H1 (cell line): ENCODE measurements around the gene SLC27A5. TPM values are rescaled to one million over a fixed set of nuclear protein-coding genes. Genes with fewer than 3 reads are reported as not detected.

Experiments used
- CTCF ChIA-PET: fragments of 300-600 bp; sonication (Branson Sonifier 250); formaldehyde crosslinking; loops from one replicate; lab custom pipeline; 2021; ENCODE audit not compliant: partially characterized antibody; lab: Charles Lee
- POLR2A ChIA-PET: fragments of 300-600 bp; sonication (Branson Sonifier 250); formaldehyde crosslinking; loops from one replicate; lab custom pipeline; 2021; ENCODE audit warnings: inconsistent platforms; ENCODE audit not compliant: partially characterized antibody; lab: Charles Lee
- DNase-seq, 2 experiments: peaks; one replicate each; pipeline versions ENCODE4 v3.0.0 to v3.0.0-alpha.2; 2010 to 2022; ENCODE audit warnings: low spot score in 2 of 2, low read depth in 1 of 2, mixed read lengths in 1 of 2
- FAIRE-seq: peaks from 2 replicates; lab custom pipeline; 2011; peaks lifted over from hg19 to GRCh38; lab: Jason Lieb, UNC
- H2AFZ ChIP-seq: 2 replicates; pipeline ENCODE4 v1.8.1; 2012; ENCODE audit warnings: low read length, inconsistent platforms
- H2AK5ac ChIP-seq: 2 replicates; pipeline ENCODE4 v1.6.1; 2013; ENCODE audit warnings: low read depth, low read length
- H2BK120ac ChIP-seq: replicated peaks from 2 replicates; pipeline ENCODE3; 2013; ENCODE audit warnings: low read depth, low read length, inconsistent platforms
- H2BK12ac ChIP-seq: 2 replicates; pipeline ENCODE4 v1.6.1; 2013; ENCODE audit warnings: low read depth, low read length
- H2BK15ac ChIP-seq: 2 replicates; pipeline ENCODE4 v1.6.1; 2013; ENCODE audit warnings: low read length
- H2BK20ac ChIP-seq: 2 replicates; pipeline ENCODE4 v1.6.1; 2013; ENCODE audit warnings: low read length
- H2BK5ac ChIP-seq: 2 replicates; pipeline ENCODE4 v1.6.1; 2013; ENCODE audit warnings: low read depth, low read length
- H3K14ac ChIP-seq: 2 replicates; pipeline ENCODE4 v1.6.1; 2013; ENCODE audit warnings: inconsistent platforms; ENCODE audit not compliant: insufficient read length
- H3K18ac ChIP-seq: 2 replicates; pipeline ENCODE4 v1.6.1; 2013; ENCODE audit warnings: low read length; ENCODE audit errors: extremely low read depth
- H3K23ac ChIP-seq: 2 replicates; pipeline ENCODE4 v1.6.1; 2013; ENCODE audit warnings: inconsistent platforms; ENCODE audit not compliant: insufficient read length
- H3K23me2 ChIP-seq: 2 replicates; pipeline ENCODE4 v1.6.1; 2013; ENCODE audit warnings: low read depth, low read length
- H3K27ac ChIP-seq: 2 replicates; pipeline ENCODE4 v1.6.1; 2011; ENCODE audit warnings: low read depth, low read length, inconsistent platforms
- H3K27me3 ChIP-seq, 4 experiments: replicated peaks in 1 of 4; 1 replicate in 1 of 4; 2 replicates in 3 of 4; pipeline versions ENCODE4 v1.6.1 to v1.8.1; 2011 to 2013; ENCODE audit warnings: low read length in 3 of 4, mild to moderate bottlenecking in 3 of 4, inconsistent platforms in 2 of 4, mixed read lengths in 2 of 4, moderate library complexity in 1 of 4; ENCODE audit not compliant: control insufficient read depth in 3 of 4, insufficient read depth in 3 of 4; ENCODE audit errors: extremely low read depth in 1 of 4
- H3K36me3 ChIP-seq, 4 experiments: 2 replicates each; pipeline versions ENCODE4 v1.6.1 to v1.8.1; 2011 to 2013; ENCODE audit warnings: mild to moderate bottlenecking in 4 of 4, low read length in 3 of 4, moderate library complexity in 2 of 4, control low read depth in 1 of 4, inconsistent platforms in 1 of 4; ENCODE audit not compliant: insufficient read depth in 4 of 4, control insufficient read depth in 2 of 4
- H3K4ac ChIP-seq: replicated peaks from 2 replicates; pipeline ENCODE3; 2013; ENCODE audit warnings: low read length, low read depth, mixed read lengths, inconsistent platforms; ENCODE audit not compliant: insufficient read length
- H3K4me1 ChIP-seq, 4 experiments: replicated peaks in 1 of 4; 1 replicate in 1 of 4; 2 replicates in 3 of 4; pipeline versions ENCODE4 v1.6.1 to v1.8.1; 2011 to 2013; ENCODE audit warnings: low read length in 3 of 4, inconsistent platforms in 2 of 4, mixed read lengths in 1 of 4; ENCODE audit not compliant: insufficient read depth in 4 of 4, control insufficient read depth in 3 of 4
- H3K4me2 ChIP-seq, 2 experiments: 2 replicates each; pipeline versions ENCODE4 v1.6.1 to v1.8.1; 2011 to 2013; ENCODE audit warnings: low read depth in 2 of 2, low read length in 2 of 2, control low read depth in 1 of 2, inconsistent platforms in 1 of 2, mild to moderate bottlenecking in 1 of 2; ENCODE audit not compliant: insufficient read depth in 1 of 2
- H3K4me3 ChIP-seq, 4 experiments: fragments of 200-600, 300-600 bp in 1 of 4; sonication (generic), shearing (Covaris generic), sonication (Bioruptor Twin) in 1 of 4; 2 replicates each; pipeline versions ENCODE4 v1.5.1 to v1.8.1; 2011 to 2016; ENCODE audit warnings: low read length in 4 of 4, low read depth in 3 of 4, control low read depth in 2 of 4, inconsistent platforms in 2 of 4, mild to moderate bottlenecking in 2 of 4, mixed read lengths in 1 of 4, moderate library complexity in 1 of 4; ENCODE audit not compliant: insufficient read depth in 2 of 4; ENCODE audit errors: extremely low read depth in 1 of 4
- H3K56ac ChIP-seq: replicated peaks from 2 replicates; pipeline ENCODE3; 2013; ENCODE audit warnings: low read depth, mild to moderate bottlenecking, mixed read lengths, low read length, inconsistent platforms; ENCODE audit not compliant: insufficient read length
- H3K79me1 ChIP-seq: 2 replicates; pipeline ENCODE4 v1.6.1; 2013; ENCODE audit warnings: low read depth, low read length, control low read depth
- H3K79me2 ChIP-seq, 2 experiments: 2 replicates each; pipeline versions ENCODE4 v1.6.1 to v1.8.1; 2012 to 2013; ENCODE audit warnings: low read length in 2 of 2, mild to moderate bottlenecking in 2 of 2, inconsistent platforms in 1 of 2; ENCODE audit not compliant: insufficient read depth in 2 of 2, control insufficient read depth in 1 of 2
- H3K9ac ChIP-seq, 4 experiments: replicated peaks in 1 of 4; 1 replicate in 1 of 4; 2 replicates in 3 of 4; pipeline versions ENCODE4 v1.6.1 to v1.8.1; 2011 to 2013; ENCODE audit warnings: low read depth in 3 of 4, low read length in 3 of 4, control low read depth in 2 of 4, mild to moderate bottlenecking in 2 of 4, moderate library complexity in 2 of 4, inconsistent platforms in 1 of 4; ENCODE audit errors: extremely low read depth in 1 of 4
- H3K9me3 ChIP-seq, 2 experiments: 2 replicates each; pipeline versions ENCODE4 v1.6.1 to v1.8.1; 2012 to 2013; ENCODE audit warnings: mild to moderate bottlenecking in 2 of 2, moderate library complexity in 2 of 2, control low read depth in 1 of 2, inconsistent platforms in 1 of 2, low read depth in 1 of 2, low read length in 1 of 2, mixed read lengths in 1 of 2; ENCODE audit not compliant: insufficient read depth in 2 of 2
- H4K20me1 ChIP-seq, 2 experiments: replicated peaks in 1 of 2; 2 replicates each; pipeline versions ENCODE3 to v1.8.1; 2011 to 2013; ENCODE audit warnings: inconsistent platforms in 2 of 2, low read length in 2 of 2, mild to moderate bottlenecking in 1 of 2; ENCODE audit not compliant: insufficient read depth in 2 of 2, control insufficient read depth in 1 of 2
- H4K5ac ChIP-seq: 2 replicates; pipeline ENCODE4 v1.6.1; 2013; ENCODE audit warnings: low read length, low read depth, mixed read lengths, inconsistent platforms; ENCODE audit not compliant: insufficient read length
- H4K8ac ChIP-seq: 2 replicates; pipeline ENCODE4 v1.8.0; 2013; ENCODE audit warnings: mild to moderate bottlenecking, moderate library complexity, low read length, inconsistent platforms; ENCODE audit not compliant: insufficient read depth; ENCODE audit errors: extremely low read depth
- H4K91ac ChIP-seq: replicated peaks from 2 replicates; pipeline ENCODE3; 2013; ENCODE audit warnings: low read length, mixed read lengths, inconsistent platforms; ENCODE audit not compliant: insufficient read length
- HDAC6 ChIP-seq: IDR thresholded peaks from one replicate; pipeline ENCODE4 v1.7.1; 2012; ENCODE audit warnings: low read depth, mild to moderate bottlenecking, inconsistent platforms, low read length, moderate library complexity
- KDM1A ChIP-seq: fragments of 200-600, 300-600 bp; sonication (generic); IDR thresholded peaks from 2 replicates; pipeline ENCODE4 v1.7.1; 2016; ENCODE audit warnings: mild to moderate bottlenecking, low read length, borderline replicate concordance
- KDM4A ChIP-seq: IDR thresholded peaks from one replicate; pipeline ENCODE4 v1.7.1; 2012; ENCODE audit warnings: low read depth, mild to moderate bottlenecking, moderate library complexity, low read length, inconsistent platforms; ENCODE audit not compliant: severe bottlenecking
- MAFK ChIP-seq: IDR thresholded peaks from 2 replicates; pipeline ENCODE4 v1.6.1; 2012; ENCODE audit warnings: low read depth, mild to moderate bottlenecking, improper control_type of control experiment, low read length
- WGBS, 2 experiments: shearing (Covaris generic) in 1 of 2; methylation state at CpG; one replicate each; pipeline versions ENCODE4 v1.1.6 to v1.1.7; 2013 to 2015; ENCODE audit warnings: low lambda C conversion rate in 2 of 2, mixed read lengths in 2 of 2, inconsistent platforms in 1 of 2, low coverage in 1 of 2, missing lambda C conversion rate in 1 of 2; ENCODE audit not compliant: insufficient replicate concordance in 2 of 2, insufficient coverage in 1 of 2, insufficient read length in 1 of 2; ENCODE audit errors: extremely low coverage in 1 of 2, missing lambda C conversion rate in 1 of 2; 5-methylcytosine and 5-hydroxymethylcytosine counted together
- polyA plus RNA-seq, 7 experiments: library from polyadenylated mRNA; depleted of rRNA in 3 of 7; stranded (reverse) in 5 of 7; unstranded in 2 of 7; fragments of >200 nt in 5 of 7; fragments of 200-250 nt in 2 of 7; gene quantifications; 1 replicate in 5 of 7; 2 replicates in 1 of 7; 4 replicates in 1 of 7; pipeline versions ENCODE4 v1.2.1 to v1.2.3, GENCODE V29; 2011 to 2013; ENCODE audit warnings: missing spikeins in 2 of 7, mixed read lengths in 2 of 7
- total RNA-seq: library from RNA; stranded (reverse); fragmentation: NEBNext Ultra II Directional; extraction: Animal tissue kit (Norgen Biotek cat#: 25700); gene quantifications from 2 replicates; pipeline ENCODE4 v1.2.1, GENCODE V29; 2021

The SLC27A5 gene
- total and polyA plus RNA-seq, 2 of the 8 experiments (the other 6 are each of a cell fraction or from before 2014, with no cell fraction given): 25.1 to 80.5 TPM

GRCh38 chr19:58466089-58466759, 45.6 kb downstream of the SLC27A5 start:
- H3K9ac ChIP-seq: no peak overlapping the region
- no peak overlapping the region for H3K56ac ChIP-seq
- no peaks in the 10 kb centered on the region for H3K9me3 ChIP-seq
- 44% methylated on average over 18 of the region's 20 CpGs; no CpG with 5 or more reads in 1 of the 2 experiments for WGBS, 2 experiments
- H3K23me2 ChIP-seq: peaks cover 8% of the 10 kb centered on the region; the same call in 1 of the 2 replicates
- 0 out of 2 replicates have a peak overlapping the region, but pooled peaks have one; percentile 49 for H2BK15ac ChIP-seq
- H3K4me1 ChIP-seq: no peaks in the 10 kb centered on the region
- no peak overlapping the region for H4K8ac ChIP-seq
- 0 out of 2 replicates have a peak overlapping the region, but pooled peaks have one; percentile 88 for H3K18ac ChIP-seq
- TF ChIP-seq KDM4A (peak; percentile 50), KDM1A (peak; percentile 71; the same call in 1 of the 2 replicates), MAFK (no peak), HDAC6 (no peak)
- TF ChIP-seq, all 59 proteins: peak for 2
- no peak overlapping the region for H3K23ac ChIP-seq
- peak overlapping the region; percentile 97 for H2AFZ ChIP-seq
- H2BK120ac ChIP-seq: no peak overlapping the region
- H3K79me2 ChIP-seq: no peaks in the 10 kb centered on the region
- peaks cover 0 to 8% of the 10 kb centered on the region in 2 experiments for H4K20me1 ChIP-seq
- no peaks in the 10 kb centered on the region for H3K36me3 ChIP-seq
- H2BK12ac ChIP-seq: no peak overlapping the region; the same call in 1 of the 2 replicates
- no peak overlapping the region for H3K27ac ChIP-seq
- no peak overlapping the region for H4K91ac ChIP-seq
- no peak overlapping the region for H2AK5ac ChIP-seq
- peak overlapping the region; percentile 54 to 83 for H3K4me2 ChIP-seq
- peaks cover 6% of the 10 kb centered on the region; the same call in 1 of the 2 replicates for H3K79me1 ChIP-seq
- CTCF ChIA-PET: interaction anchor here (0.8 to 1.2 kb wide), 3 partner anchors 13 to 104 kb away, joined by 3 read pairs; partner anchors contain the start of gene ZNF497
- no peak for FAIRE-seq
- H3K4me3 ChIP-seq: peak overlapping the region; percentile 43 to 86 (median 58); a peak in 7 of 8 replicates
- H3K14ac ChIP-seq: no peak overlapping the region
- no peak overlapping the region for H2BK5ac ChIP-seq
- no peak overlapping the region for H3K4ac ChIP-seq
- no peak for DNase-seq
- POLR2A ChIA-PET: interaction anchor here (0.7 to 3.3 kb wide), 5 partner anchors 9 to 517 kb away, joined by 3 to 10 read pairs (median 3); partner anchors contain the start of gene ZNF446
- H4K5ac ChIP-seq: no peak overlapping the region
- no peaks in the 10 kb centered on the region for H3K27me3 ChIP-seq
- H2BK20ac ChIP-seq: no peak overlapping the region
